Stimulated activated naive CD4-positive, alpha-beta T cell (primary cell): ENCODE measurements around the gene KHDRBS2.

ENCODE experiments used
- DNase-seq, 6 experiments: peaks; one replicate each; lab custom pipeline; 2025; lab: John Stamatoyannopoulos, UW

The KHDRBS2 gene

DNA sequence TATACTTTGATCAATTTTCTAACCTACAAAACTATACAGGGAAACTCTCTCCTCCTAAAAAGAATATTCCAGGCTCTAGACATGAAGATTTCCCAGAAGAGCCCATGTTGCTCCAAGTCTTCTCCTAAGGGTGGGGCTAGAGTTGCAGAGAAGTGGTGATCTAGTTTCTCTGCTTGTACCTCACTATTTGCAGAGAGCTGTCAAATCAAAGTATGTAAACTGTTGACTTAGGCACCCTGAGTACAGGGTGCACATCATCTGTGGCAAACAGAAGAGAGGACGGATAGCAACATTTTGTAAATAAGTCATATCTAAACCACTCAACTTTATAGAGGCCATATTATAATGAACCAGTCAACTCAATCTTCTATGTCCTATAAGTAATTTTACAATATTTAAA, 250.1 kb downstream of the KHDRBS2 start:
- DNase-seq, result no peak

DNA sequence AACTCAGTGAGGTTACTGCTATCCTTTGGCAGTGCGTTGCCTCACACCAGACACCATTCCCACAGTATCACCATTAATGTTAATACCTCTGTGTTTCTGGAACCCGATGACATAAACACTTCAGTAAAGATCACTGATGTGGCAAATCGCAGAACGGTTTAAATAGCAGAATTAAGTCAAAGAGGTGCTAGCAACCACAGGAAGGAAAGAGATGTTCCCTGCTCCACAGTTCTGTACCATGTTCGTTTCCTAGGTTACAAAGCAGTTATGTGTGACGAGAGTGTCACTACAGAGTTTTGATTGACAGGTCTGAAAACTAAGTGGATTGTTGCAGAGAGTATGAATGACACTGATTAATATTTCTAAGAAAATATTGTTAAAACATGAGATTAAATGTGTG, 272.3 kb downstream of the KHDRBS2 start:
- DNase-seq, result no peak

DNA sequence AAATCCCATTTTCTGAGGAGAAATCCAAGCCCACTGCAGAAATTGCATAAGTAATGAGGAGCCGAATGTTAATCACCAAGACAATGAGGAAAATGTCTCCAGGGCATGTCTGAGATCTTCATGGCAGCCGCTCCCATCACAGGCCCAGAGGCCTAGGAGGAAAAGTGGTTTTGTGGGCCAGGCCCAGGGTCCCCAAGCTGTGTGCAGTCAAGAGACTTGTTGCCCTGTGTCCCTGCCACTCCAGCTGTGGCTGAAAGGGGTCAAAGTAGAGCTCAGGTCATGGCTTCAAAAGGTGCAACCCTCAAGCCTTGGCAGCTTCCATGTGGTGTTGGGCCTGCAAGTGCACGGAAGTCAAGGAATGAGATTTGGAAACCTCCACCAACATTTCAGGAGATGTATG, 276.6 kb downstream of the KHDRBS2 start:
- no peak for DNase-seq

DNA sequence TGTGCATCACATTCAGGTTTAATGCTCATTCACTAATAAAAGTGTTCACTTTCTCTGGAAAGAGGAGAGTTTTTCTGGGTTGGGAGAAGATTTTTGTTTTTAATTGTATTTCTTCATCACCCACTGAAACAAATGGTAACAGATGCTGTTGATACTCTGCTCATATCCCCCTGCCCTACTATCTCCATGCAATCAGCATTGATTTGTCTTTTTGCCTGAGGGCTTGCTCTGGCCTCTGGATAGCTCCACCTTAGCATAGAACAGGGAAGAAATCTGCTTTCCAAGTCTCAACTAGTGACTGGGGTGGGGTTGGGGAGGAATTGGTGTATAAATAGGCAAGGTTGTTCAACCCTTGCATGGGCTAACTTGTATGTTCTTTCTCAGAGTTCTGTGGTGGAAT, 296.4 kb downstream of the KHDRBS2 start:
- no peak for DNase-seq

DNA sequence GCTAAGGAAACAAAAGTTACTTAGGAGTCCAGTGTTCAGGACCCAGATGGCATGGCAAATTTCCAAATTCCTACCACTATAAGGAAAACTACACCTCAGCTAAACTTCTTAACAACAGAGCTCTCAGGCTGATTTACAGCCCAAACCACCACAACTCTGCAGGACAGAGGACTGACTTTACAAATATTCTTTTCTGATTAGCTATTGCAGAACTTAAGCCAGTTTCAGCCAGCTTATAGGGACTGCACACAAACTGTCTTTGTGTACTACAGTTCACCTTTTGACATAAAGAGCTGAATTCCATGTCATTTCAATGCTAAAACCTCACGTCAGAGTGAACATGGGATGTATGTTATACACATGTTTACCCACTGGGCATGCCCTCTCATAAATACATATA, 305.4 kb downstream of the KHDRBS2 start:
- no peak for DNase-seq

DNA sequence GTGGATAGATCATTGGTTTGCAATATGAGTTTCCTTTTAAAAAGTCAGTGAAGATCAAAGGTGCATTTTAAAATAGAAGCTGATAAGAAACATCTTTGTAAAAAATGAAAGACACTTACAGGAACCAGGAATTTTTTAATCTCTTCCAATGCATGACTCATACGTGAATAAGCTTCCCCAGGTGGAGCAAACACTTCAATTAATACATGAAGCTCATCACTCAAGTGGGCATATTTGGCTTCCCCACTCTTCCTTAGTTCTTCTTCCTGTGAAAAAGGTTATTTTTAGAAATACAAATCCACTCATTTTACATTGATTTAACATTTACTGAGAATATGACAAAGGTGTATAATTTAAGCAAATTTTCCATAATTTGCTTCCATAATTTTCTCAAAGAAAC, 308.1 kb downstream of the KHDRBS2 start:
- DNase-seq, result no peak

DNA sequence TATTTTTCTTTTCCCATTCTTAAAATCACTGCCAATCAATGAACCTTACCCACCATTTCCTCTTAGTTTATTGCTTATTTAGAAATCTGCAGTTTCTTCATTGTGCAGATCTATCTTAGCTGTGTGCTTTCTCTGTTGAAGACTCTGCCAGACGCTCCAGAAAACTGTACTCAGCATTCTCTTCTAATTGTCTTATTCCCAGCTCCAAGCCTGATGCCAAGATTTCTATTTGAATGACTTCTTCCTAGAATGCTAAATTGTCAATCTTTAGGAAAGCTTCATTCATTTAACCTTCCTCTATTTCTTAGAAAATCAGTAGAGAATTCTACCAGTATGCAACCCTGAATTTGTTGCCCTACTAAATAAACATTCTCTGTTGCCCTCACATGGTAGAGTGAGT, 308.9 kb downstream of the KHDRBS2 start:
- no peak for DNase-seq

DNA sequence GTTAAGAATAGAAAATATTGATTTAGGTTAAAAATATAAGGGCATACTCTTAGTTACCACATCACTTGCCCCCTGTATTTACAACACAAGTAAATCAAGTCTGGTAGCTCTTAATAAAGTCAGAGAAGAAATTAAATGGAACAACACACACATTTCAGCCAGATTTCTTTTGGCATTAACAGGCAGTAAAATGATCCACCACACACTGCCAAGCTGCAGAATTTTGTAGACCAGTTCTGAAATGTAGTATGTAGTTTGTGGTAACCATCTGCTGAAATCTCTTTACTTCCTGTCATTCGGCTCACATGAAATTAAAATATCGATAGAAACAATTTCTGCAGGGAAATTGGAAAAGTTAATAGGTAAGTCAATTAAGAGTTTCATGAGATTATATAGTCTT, 326.8 kb downstream of the KHDRBS2 start:
- DNase-seq, result no peak

DNA sequence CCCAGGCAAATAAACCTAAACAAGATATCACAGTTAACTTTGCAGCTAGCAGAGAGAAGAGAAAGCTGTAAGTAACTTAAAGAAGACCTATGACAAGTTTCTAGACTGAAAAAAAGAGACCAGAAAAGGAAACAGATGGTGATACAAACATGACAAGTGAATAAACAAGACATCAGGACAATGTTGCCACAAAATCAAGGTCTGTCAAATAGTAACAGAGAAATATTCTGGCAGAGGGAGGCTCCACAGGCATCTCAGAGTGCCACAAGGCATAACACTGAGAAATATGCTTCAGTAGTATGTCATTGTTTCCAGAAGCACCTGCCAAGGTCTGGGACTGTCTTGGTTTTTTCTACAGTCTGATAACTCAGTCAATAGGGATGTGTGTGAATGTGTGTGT, 332.2 kb downstream of the KHDRBS2 start:
- DNase-seq, result no peak

DNA sequence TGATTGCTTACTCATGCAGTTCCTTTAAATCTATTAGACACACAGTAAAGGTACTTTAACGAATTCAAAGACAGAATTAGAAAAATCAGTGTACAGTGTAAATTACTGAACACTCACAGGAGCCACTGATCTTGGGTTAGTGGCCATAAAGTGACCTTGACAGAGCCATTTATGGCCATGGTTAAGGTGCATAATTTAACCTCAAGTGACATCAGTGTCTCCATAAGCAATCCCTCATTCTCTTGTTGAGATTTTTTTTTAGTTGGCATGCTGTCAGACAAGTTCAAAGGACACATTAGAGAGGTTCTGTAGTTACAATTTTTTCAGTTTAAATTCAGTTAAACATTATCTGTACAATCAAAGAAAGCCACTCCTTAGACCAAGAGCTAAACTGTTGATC, 334.4 kb downstream of the KHDRBS2 start:
- DNase-seq, result no peak

DNA sequence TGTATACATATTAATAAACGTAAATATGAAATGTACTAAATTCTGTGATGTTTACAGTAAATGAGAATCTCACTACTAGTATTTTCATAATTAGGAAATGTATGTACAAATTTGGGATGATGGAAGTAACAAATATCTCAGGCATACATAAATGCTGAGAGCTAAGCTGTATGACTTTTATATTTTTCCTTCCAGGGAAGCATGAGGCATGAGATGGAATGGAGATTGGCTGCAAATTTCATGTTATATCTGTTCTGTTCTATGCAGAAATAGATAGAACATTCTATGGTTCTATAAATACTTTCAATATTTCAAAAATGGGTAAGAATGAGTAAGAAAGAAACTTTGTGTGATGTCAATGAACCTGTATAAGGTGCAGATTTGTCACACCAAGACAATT, 335.2 kb downstream of the KHDRBS2 start:
- no peak for DNase-seq

DNA sequence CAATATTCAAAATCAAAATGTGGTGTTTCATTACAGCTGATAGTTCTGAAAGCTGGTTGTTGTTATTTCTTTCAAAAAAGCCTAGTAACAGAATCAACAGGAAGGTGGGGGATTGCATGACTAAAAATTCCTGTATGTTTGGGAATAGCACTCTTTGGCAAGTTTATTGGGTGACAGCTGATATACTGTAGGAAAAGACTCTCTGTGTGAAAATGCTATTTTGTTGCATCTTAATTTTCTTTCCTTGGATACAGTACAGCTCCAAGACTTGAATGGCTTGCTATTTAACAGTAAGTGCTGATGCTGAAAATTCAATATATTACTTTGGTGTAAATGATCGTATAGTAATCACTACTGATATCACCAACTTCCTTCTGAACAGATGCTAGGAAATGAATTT, 336.1 kb downstream of the KHDRBS2 start:
- no peak for DNase-seq

DNA sequence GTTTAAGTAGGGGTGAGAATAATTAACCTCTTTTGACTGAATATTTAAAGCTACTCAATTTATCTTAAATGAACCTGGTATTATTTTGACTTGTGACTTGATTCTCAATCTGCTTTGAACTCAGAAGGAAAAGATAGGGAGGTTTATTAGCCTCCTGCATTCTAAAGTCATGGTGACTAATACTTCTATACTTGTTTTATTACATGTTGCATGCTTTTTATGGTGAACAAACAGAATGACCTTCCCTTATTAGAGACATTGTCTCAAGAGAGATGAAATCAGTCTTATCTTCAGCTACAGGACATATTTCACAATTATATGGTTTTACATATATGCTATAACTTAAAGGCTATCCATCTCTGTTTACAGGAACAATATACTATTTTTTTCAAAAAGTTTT, 336.9 kb downstream of the KHDRBS2 start:
- DNase-seq, result no peak

DNA sequence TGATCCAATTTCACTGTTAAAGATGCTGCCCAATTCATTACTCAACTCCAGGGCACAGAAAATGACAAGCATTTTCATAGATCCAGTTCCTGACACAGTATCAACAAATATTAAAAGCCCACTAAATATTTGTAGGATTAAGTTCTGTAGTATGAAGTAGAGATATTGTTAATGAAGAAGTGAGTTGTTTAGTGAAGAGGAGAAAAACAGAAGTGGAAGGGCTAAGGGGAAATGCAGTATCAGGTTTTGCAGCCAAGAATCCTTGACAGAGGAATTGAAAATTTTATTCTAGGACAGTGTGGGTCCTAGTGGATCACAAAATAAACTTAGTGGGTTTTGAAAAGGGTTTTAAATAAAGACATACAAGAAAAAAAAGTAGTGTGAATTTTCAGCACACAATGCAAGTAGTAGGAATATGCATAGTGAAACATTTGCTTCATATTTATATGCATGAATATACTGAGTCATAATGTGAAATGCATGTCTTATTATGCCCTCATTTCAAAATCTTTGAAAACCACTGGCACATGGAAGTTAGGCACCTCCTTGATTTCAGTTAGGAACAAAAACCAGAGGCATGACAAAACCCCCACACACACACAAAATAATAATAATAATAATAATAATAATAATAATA, 338.6 kb downstream of the KHDRBS2 start:
- no peak for DNase-seq

DNA sequence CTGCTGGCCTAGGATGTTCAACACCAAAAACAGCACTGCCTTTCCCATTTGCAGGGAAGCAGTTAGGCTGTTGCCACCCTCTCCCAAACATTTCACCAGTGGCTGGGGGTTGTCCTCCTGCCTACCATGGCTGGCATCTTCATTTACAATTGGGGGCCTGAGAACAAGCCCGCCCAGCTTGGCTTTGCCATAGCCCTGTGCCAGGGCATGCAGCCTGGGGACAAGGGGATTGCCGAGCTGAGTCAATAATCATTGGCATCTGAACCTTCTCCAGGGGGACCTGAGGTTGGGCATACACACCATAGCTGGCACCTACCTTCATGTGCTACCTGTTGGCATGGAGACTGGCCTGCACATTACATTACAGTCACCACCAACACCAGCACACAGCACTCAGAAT, 345.1 kb downstream of the KHDRBS2 start:
- no peak for DNase-seq

DNA sequence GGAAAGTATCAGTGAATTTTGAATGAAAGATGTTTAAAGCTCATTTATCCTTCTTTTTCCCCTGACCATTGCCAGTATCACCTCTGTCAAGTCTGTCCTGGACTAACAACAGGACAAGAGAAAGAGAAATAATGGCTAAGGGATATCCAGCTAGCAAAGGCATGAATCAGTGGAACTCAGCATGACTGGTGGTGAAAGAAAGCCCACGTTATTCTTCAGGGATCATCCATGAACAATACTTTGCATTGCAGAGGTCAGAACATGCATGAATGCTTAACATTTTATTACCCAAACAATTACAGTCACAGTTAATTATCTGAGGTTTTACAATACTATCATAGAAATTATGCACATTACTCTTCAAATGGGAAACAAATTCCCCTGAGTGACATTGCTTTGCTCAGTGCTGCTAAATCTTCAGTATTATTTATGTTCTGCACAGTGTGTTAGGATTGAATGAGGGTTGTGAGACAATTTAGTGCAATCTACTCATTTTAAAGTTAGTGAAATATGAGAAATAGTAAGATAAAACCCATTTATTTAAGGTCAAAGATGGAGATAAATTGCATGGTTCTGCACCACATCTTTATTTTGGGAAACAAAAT, 350.7 kb downstream of the KHDRBS2 start:
- DNase-seq, result no peak

DNA sequence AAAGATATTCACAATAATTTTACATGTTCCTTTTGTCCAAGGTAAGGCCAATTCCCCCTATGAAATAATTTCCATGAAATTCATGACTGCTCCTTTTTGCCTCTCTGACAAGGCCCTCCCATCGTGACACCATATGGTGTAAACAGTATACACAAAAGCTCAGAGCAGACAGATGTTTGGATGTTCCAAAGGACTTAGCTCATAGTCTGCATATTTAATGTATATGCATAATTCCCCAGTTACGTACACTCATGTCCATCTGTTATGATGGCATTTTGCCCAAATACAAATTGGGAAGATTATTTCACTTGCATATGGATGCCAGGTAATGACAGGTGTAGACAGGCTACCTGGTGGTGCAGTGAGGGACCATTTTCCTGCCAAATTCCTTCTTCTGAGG, 376.5 kb downstream of the KHDRBS2 start:
- DNase-seq, result no peak

DNA sequence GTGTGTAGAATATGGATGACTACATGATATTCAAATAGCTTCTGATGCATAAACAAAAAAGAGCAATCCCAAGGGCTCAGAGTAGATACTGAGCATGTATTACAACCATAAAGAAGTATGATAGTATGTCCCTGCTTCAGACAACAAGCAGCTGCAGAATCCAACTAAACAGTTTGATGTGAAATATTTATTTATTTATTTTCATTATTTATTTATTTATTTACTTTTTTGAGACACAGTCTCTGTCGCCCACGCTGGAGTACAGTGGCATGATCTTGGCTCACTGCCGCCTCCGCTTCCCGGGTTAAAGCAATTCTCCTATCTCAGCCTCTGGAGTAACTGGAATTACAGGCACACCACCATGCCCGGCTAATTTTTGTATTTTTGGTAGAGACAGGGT, 384.3 kb downstream of the KHDRBS2 start:
- no peak for DNase-seq

DNA sequence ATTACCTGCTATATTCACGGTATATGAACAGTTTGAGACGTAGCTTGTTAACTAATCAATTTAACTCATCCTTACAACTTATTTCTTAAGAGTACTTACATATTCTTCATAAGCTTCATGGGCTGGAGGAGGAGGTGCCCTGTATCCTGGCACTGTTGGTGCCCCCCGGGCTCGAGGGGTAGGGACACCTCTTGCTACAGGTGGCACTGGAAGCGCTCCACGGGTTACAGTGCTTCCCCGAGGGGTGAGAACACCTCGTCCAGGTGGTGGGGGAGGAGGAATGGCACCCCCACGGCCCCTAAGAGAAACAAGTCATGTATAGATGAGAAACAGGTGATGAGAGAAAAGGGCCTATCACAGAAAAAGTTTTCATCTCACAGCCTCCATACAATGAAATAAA, 391.5 kb downstream of the KHDRBS2 start:
- no peak for DNase-seq

DNA sequence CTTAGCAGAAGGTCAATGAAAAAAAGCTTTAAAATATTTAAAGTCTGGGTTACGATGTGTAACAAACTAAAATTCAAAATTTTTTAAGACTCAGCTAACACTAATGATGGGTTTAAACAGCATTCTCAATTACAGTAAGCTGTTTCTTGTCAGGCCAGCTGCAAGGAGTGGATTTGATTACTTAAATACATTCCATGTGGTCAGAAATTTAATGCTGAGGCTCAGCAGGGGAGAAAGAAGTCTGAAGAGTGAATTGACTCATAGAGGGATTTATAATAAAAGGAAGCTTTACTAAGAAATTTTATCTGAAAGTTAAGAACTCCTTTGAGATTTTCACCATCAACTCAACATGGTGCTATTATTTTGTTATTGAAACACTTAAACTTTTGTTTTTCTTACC, 398.6 kb downstream of the KHDRBS2 start:
- no peak for DNase-seq

DNA sequence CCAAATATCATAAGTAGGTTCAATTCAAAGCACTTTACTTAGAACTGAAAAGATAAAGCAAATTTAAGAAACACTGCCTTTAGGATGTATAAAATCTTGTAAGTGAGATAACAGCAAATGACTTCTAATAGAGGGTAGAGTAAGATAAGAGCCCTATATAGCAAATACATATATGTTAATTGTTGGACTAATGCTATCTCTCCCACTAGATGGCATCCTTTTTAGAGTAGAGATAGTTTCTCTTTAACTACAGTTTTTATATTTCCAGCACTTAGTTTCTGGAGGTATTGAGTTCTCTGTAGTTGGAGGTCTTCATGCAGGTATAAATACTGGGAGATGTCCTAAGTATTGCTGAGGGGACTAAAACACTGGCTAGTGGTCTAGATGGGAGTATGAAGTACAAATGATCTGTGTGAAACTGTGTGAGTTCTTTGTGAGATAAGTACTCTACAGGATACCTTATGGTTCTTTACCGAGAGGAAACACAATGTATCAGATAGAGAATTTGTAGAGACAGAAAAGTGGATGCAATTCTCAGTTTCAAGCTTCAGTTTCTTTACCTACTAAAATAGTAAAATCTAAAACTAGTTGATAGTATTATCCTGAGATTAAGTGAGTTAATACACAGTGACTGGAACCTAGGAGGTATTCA, 399.3 kb downstream of the KHDRBS2 start:
- no peak for DNase-seq

DNA sequence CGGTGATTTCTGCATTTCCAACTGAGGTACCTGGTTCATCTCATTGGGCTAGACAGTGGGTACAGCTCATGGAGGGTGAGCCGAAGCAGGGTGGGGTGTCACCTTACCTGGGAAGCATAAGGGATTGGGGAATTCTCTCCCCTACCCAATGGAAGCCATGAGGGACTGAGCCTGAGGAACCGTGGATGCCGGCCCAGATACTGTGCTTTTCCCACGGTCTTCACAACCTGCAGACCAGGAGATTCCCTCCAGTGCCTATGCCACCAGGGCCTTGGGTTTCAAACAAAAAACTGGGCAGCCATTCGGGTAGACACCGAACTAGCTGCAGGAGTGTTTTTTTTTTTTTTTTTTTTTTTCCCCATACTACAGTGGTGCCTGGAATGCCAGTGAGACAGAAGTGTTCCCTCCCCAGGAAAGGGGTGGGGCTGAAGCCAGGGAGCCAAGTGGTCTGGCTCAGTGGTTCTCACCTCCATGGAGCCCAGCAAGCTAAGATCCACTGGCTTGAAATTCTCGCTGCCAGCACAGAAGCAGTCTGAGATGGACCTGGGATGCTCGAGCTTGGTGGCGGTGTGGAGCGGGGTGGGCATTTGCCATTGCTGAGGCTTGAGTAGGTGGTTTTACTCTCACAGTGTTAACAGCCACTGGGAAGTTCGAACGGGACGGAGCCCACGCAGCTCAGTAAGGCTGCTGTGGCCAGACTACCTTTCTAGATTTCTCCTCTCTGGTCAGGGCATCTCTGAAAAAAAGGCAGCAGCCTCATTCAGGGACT, 416.2 kb downstream of the KHDRBS2 start:
- no peak for DNase-seq

DNA sequence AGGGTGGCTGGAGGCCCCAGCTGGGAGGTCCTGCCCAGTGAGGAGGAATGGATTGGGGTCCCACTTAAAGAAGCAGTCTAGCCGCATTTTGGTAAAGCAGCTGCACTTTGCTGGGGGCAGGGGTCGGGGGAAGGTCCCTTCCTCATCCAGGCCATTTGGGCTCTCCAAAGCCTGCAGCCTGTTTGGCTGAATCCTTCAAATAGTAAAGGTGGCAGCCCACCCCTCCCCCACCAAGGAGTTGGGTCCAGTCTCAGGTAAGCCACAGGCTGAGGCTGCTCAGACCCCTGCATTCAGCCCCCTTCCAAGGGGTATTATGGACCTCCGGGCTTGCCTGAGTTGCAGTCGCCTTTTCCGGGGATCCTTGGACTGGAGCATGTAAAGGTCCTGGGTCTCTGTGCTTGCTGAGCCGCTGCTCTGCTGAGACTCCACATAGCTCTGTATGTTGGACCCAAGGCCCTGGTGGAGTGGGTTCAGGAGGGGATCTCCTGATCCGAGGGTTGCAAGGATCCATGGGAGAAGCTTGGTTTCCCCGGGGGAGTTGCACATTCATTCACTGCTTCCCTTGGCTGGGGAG, 417.4 kb downstream of the KHDRBS2 start:
- DNase-seq, result no peak
